Measurements from ENCODE around the gene CYB5R3.
"Not testable (repeated sequence)": the region's sequence is repeated elsewhere in the genome, so short reads cannot be mapped to it uniquely, and the experiment has no call there.

GRCh38 chr22:42577141-42577540 is 72.1 kb downstream of the CYB5R3 start:
- not testable (repeated sequence) for TF ChIP-seq POLR2A (IDR thresholded peaks at IDR 0.05); EP300 (IDR thresholded peaks at IDR 0.05; ENCODE audit: low read depth)
